GM19455 (cell line): ENCODE results near the gene ASB16.

Experiments used
- ATAC-seq: cut with Tn5 transposase; IDR thresholded peaks from one replicate; pipeline ENCODE4 v1.9.1; 2021; ENCODE audit not compliant: unreplicated experiment

Gene ASB16

DNA sequence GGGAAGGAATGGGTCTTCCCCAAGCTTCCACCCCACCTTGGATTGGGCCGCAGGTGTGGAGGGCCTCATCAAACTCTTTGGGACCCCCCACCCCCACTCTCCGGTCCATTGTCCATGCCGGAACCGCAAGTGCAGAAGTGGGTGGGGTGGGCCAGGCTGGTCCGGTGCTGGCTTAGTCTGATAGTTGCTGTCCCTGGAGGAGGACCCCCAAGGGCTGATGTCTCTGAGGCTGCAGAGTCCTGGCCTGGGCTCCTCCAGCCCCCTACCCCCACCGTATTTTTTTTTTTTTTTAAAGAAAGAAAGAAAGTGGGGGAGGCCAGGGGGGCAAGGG lies 36.3 kb downstream of the ASB16 start:
- ATAC-seq, result no peak

DNA sequence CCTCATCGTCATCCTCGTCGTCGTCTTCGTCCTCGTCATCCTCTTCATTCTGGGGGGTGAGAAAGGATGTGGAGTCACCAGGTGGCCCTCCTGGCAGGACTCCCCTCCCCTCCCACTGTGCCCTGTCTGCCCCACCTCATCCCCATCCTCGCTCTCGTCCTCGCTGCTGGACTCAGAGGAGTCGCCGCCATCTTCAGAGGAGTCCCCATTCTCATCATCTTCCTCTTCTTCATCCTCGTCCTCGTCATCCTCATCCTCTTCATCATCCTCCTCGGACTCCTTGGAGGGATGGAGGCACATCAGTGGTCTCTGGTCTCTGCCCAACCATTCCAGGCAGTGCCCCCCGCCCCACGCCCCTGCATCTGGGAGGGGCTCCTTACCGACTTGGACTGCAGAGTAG lies 36.8 kb downstream of the ASB16 start:
- no peak for ATAC-seq

DNA sequence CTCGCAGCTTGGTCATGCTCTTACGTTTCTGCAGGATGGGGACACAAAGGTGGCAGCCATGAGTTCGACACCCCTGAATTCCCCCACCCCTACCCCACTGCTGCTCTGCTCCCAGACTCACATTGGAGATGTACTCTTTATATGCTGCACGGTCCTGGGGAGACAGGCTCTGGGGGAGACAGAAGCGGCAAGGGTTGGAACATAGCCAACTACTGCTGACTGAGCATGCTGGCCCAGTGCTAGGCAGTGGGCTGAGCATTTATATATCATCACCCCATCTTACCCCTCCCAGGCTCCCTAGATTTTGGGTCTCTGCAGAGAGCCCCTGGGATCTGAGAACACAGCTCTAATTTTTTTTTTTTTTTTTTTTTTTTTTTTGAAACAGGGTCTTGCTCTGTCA lies 37.2 kb downstream of the ASB16 start:
- no peak for ATAC-seq

DNA sequence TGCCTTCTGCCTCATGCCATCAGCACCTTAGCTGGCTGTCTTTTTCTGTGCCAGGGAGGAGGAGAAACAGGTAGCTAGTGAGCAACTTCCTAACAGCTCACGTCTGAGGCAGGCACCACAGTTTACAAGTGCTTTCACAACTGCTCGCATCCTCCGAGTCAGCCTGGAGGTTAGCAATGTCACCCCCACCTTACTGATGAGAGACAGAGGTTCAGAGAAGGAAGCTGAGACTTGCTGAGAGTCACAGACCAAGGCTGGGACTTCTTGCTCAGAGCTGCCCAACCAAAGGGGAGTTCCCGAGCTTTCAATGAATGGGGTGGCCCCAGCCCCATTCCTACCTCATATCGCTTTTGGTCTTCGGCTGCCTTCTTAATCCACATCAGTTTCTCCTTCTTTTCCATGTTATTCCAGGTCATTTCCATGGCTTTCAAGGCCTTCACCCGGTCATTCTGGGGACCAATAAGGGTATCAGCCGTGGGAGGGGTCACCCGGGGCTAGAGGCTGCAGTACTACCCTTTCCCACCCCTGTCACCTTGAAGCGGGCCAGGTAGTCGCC lies 39.4 kb downstream of the ASB16 start:
- ATAC-seq, result no peak

DNA sequence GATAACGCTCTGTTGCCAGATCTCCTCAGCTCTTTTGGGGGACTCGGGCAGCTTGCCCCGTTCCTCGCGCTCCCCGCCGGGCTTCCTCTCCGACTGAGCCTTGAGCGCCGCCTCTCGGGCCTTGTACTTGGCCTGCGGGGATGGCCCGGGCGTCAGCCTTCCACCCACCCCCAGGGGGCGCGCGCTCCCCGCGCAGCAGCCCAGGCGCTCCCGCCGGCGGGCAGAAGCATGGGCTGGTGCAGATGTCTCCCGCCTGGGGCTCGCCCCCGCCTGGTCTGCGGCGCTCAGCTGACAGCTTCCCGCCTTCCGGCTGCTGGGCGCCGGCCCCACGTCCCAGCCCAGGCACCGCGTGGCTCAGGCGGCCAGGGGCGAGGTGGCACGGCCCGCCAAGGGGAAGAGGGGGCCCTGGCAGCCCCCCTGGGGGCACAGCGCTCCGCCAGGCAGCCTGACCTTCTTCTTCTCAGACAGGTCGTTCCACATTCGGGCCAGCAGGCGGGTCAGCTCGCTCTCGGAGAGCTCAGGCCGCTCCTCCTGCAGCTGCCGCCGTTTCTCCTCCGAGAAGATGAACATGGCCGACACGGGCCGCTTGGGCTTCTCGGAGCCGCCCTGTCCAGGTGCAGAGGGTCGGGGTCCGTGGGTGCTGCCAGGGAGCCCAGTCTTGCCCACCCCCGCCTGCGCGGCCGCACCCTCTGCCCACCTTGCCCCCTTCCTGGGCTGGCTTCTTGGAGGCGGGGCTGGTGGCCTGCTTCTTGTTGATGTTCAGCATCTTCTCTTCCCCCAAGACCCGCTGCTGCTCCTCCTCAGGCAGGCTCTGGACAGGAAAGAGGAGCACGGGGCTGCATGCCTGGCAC lies 40.1 kb downstream of the ASB16 start:
- peak; percentile 65 for ATAC-seq

DNA sequence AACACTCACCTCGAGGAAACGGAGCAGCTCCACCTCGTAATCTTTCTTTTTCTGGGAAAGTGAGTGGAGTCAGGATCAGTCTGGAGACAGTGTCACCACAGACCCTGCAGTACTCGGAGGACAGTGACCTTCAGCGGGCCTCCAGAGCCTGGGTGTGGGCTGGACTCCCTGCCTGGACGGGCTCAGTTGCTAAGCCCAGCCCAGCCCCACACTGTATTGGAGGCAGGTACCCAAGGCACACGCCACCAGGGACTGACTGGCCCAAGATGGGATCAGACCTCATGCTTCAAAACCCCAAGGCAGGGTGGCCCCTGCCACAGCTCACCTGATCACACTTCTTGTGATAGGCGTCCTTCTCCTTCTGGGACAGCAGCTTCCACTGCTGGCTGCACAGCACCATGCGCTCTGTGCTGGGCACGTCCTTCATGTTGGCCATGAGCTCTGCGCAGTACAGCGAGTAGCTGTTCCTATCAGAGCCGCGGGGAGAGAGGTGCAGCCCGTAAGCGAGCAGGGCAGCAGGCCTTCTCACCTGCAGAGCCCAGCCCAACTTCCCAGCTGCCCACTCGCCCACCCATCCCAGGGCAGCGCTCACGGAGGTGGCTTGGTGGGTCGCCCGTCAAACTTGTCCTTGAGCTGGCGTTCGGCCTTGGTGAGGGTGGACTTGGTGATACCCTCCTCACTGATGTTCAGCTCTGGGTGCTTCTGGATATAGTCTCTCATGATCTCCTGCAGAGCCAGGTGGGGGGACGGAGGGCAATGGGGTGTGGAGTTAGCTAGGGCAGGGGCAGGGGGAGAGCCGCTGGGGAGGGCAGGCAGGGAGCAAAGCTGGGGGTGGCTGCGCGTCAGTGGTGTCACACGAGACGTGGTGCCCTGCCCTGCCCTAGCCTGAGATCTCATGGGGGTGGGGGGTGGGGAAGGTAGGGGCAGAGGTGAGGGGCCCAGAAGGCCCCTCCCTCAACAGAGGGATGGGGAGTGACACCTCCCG lies 41.1 kb downstream of the ASB16 start:
- no peak for ATAC-seq

DNA sequence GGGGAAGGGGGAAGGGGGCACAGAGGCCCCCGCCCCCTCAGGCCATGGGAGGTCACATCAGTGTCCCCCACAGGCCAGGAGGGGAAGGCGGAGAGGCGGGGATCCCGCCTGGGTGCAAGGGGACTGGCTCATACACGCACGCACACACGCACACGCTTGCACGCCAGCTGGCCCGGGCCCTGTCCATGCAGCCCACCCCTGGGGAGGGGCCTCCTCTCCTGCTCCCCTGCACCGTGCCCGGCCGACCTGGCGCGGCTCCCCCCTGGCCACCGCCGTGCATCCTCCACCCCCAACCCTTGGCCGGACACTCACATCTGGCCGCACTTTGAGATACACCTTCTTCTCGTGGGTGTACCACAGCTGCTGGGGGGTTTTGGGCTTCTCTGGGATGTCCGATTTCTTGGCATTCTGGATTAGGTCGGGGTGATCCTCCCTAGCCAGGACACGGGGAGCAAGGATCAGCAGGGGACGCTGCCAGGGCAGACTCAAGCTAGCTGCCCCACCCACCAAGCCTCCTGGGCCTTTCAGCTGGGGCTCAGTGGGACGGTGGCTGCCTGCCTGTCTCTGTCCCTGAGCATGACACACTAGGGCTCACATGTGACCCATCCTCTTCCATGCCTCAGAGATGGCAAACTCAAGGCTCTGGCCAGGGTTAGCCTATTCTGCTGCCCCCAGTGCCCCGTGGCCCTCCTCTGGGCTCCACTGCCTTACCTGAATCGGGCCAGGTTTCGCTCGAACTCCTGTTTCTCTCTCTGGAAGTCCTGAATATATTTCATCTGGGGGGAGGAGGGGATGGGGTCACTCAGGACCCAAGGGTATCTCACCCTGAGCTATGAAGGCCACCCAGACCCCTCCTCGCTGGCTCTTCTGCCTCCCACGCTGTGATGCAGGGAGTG lies 42.3 kb downstream of the ASB16 start:
- no peak for ATAC-seq

DNA sequence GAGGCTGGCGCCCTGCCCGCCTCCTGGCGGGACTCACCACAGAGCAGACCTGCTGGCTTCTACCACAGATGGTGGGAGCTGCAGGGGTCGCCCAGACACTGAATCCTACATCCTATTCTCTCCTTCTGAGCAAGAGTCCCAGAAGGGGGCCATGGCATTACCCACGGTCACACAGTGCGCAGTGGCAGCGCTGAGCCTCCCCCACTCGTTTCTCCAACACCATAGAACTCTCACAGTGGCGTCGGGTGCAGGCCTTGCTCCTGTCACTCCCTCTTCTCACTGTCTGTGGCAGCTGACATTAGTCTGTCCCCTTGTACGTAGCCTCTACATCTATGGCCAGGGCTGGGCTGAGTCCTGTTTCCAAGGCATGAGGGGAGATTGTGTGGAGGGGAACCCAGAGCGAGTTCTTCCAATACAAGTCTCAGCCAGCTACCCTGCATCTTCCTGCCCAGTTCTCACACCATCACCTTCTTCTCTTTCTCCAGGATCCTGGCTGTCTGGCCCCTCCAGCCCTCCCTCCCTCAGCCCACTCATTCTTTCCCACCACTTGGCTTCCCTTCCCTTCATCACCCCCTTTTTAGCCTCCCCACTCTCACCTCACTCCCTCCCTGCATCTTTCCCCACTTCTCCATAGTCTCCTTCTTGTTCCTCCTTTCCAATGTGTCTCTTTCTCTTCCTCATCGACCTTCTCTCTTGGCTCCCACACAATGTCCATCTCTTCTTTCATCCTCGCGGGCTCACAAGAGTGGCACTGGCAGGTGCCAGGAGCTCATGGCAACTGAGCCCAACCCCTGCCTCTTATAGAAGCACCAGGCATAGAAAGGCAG lies 43.1 kb downstream of the ASB16 start:
- no peak for ATAC-seq

DNA sequence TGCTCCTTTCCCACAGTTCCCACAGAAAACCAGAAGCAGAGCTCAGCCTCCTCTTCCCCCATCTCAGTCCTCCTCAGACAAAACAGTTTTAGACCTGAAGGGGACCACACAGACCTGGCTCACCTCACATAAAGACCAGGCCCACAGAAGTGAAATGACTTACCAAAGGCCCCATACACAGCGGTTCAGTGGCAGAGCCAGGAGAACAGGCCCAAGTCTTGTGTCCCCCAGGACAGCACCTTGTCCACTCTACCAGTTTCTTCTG lies 43.7 kb downstream of the ASB16 start:
- no peak for ATAC-seq

DNA sequence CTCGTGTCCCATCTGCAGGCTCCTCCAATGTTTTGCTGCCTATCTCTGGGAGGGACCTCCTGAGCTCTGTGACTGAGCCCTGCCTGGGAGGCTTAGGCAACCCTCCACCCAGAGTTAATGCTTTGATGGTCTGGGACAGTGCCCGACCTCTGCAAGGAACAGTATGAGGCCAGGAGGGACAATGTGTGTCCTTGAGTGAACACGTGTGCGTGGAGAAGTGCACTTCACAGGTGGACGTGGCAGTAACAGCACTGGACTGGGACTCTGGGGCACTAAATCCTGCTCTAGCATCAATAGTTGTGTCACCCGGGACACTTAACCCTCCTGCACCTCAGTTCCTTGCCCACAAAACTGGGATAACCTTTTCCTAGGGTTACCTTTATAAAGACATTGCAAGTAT lies 44.4 kb downstream of the ASB16 start:
- ATAC-seq, result no peak

DNA sequence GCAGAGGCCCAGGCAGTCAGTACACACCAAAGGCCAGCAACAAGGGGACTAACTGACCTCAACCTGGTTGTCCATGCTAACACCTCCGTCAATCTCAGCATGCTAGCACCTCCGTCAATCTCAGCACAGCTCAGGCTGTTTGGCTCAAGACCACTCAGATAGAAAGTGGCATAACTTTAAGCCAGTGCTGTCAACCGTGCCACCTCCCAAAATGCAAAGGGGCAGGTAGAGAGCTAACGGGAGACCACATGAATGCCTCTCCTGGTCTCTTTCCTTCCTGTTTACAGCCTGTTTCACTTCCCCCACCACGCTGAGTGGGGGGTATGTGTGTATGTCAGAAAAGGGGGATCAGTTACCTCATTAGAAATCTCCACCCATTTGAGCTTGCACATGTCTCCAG lies 45.7 kb downstream of the ASB16 start:
- ATAC-seq, result no peak

DNA sequence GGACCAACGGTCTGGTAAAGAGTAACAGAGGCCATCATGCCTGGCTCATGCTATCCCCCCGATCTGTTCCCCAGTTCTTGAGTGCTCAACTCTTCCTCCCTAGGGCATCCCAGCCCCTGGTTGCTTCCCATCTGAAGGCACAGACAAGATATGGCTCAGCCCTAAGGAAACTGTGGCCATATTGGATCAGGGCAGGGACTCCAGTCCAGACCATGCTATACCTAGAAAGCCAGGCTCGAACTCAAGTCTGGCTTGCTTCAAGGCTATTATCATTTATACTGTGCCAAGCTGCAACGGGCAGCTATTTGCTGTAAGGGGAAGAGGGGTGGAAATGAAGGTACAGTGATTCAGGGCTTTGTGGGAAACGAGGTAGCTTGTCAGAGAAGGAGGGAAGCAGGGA lies 46.2 kb downstream of the ASB16 start:
- ATAC-seq, result no peak

DNA sequence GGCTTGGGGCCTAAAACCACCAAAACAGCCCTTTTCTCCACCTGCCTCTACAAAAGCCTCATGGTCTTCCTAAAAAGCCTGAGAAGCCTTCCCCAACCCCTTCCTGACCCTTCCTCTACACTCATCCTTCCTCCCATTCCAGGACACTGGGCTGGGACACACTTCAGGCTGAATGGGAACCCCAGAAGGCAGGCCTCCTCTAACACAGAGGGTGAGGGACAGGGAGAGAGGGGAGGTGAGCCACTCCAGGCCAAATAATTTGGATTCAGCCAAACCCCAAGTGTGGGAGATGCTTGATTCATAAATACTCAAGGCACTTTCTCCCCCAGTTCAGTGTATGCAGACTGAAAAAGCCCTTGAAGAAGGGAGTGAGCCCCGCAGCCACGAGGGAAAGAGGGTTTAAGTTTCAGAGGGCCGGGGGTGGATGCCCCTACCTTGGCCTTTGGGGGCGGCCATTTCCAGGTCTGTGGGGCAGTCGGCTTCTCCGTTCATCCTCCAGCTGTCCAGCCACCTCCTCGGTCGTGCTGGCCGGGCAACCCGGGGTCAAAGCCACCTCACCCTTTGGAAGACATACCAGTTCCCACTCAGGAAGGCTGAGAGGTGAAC lies 47.3 kb downstream of the ASB16 start:
- no peak for ATAC-seq

DNA sequence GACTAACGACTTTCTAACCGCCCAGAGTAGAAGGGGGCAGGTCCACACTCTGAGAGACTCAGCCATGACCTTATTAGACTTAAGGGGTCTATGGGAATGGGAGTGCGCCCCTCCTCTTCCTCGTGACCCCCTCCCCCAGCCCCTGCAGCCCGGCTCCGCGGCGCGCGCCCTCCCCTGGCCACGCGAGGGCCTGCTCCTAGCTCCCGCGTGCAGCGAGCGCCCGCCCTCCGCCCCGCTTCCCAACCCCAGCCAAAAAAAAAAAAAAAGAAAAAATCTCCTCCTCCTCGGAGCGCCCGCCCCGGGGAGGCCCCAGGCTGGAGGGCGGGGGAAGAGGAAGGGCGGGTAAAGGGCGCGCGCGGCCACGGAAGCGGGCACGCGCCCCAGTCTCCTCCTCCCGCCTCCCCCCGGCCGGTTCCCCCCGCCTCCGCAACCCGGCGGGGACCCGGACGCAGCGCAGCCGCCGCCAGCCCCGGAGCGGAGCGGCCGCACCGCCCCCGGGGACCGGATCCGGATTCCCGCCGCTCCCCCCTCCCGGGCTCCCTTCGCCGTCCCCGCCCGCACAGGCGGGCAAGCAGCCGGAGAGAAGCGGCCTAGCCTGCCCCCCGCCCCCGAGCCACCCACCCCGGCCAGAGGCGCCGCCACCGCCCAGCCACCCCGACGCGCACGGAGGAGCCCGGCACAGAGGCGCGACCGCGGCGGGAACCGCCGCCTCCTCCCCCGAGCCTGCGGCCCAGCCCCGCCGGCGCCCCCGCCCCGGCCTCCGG lies 48.0 kb downstream of the ASB16 start:
- peak; percentile 34 for ATAC-seq

DNA sequence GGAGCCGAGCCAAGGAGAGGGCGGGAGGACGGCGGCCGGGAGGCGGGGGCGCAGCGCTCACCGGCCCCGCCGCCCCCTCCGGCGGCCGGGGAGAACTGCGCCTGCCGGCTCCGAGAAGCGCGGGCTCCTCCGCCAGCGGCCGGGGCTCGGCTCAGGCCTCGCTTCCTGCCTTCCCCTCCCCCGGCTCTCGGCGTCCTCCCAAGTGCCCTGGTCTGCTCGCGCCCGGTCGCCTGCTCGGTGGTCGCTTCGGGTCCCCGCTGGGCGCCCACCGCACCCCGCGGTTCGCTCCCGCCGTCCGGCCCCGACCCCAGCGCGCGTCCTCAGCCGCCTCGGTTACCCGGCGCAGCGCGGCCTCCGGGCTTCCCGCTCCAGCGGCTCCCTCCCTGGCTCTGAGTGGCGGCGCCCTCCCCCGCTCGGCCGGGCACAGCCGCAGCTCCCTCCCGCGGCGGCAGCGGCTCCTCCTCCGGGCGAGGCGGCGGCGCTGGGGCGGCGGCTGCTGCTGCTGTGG lies 48.7 kb downstream of the ASB16 start:
- peak; percentile 41 for ATAC-seq

DNA sequence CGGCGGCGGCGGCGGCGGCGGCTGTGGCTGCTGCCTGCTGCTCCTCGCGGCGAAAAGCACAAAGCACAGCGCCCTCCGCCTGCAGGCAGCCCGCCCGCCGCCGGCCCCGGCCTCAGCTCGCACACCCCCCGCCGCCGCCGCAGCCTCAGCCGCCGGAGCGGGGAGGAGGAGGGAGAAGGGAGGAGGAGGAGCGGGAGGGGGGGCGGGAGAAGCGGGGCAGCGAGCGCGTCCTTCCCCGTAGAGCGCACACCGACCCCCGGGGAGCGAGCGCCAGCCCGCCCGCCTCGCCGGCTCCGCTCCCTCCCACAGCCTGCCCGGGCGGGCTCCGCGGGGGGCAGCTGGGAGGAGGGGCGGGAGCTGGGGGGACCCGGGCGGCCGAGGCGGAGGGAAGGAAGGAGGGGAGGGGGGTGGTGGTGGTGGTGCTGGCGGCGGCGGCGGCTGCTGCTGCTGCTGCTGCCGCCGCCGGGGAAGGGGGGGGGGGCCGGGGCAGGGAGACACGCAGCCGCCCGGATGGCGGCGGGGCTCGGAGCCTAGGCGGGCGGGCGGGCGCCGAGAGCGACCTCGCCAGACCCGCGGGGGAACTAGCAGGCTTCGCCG lies 49.2 kb downstream of the ASB16 start, which contains the start of gene UBTF:
Gene UBTF (minus strand): TSS at position 60 of the 597 bp plus-strand sequence. CDS start 1,446 bp downstream, outside the sequence.
- peak; percentile 9 for ATAC-seq

DNA sequence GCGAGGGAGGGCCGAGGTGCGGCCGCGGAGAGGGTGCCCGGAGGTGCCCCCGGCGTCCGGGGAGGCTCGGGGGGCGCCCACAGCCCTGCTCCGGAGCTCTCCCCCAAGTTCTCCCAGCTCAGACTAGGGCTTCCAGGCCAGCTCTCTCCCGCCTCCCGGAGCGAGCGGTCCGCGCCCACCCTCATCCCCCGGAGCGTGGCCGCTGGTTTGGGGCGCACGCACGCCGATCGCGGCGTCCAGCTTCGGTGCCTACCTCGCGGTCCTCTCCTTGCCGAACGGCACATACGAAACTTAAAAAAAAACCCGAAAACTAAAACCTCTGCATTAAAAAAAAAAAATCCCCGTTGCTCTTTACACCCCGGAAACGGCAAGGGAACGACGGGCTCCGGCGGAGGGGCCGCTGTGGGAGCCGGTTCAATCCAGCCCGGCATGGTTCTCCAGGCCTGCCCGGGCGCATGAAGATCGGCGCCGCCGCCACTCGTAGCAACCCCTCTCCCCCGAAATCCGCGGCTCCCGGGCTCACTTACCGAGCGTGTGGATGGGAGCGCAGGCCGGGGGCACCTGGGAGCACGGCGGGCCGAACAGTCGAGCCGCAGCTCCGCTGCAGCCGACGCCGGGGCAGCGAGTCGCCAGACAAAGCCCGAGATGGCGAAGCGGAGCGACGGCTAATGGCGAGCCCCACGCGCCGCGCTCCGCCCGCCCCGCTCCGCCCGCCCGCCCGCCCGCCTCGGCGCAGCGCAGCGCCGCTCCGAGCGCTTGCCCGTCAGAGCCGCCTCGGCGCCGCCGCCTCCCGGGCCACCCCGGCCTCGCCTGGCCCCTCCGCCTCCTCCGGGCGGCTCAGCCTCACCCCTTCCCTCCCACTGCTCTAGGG lies 49.9 kb downstream of the ASB16 start:
- ATAC-seq, result peak; percentile 14
